Uterus (tissue), 4 donors: ENCODE measurements around the gene ZNF79. TPM values are rescaled to one million over a fixed set of nuclear protein-coding genes. Genes with fewer than 3 reads are reported as not detected.

Source experiments
- DNase-seq, 2 donors: peaks; one replicate each; pipeline ENCODE4 v3.0.0-alpha.2; 2019 to 2020
- H3K27ac ChIP-seq, 2 donors: fragments of 200-600 bp; sonication (generic); 1 replicate in 1 of 2; 2 replicates in 1 of 2; pipeline ENCODE4 v1.5.1; 2016 to 2018
- H3K27me3 ChIP-seq, 2 donors: fragments of 200-600 bp; sonication (generic); one replicate each; pipeline ENCODE4 v1.5.1; 2018 to 2019; ENCODE audit warnings: control low read depth in 1 of 2
- H3K36me3 ChIP-seq, 2 donors: fragments of 200-600 bp; sonication (generic); one replicate each; pipeline ENCODE4 v1.5.1; 2019; ENCODE audit warnings: control low read depth in 1 of 2
- H3K4me1 ChIP-seq, 2 donors: fragments of 200-600 bp; sonication (generic); one replicate each; pipeline ENCODE4 v1.5.1; 2018 to 2019; ENCODE audit warnings: control low read depth in 1 of 2
- H3K4me3 ChIP-seq, 2 donors: fragments of 200-600 bp; sonication (generic); 1 replicate in 1 of 2; 2 replicates in 1 of 2; pipeline ENCODE4 v1.5.1; 2018 to 2019; ENCODE audit warnings: mild to moderate bottlenecking in 1 of 2
- H3K9me3 ChIP-seq, 2 donors: fragments of 200-600 bp; sonication (generic); one replicate each; pipeline ENCODE4 v1.5.1; 2019; ENCODE audit warnings: control low read depth in 1 of 2
- CTCF ChIP-seq, 4 experiments: fragments of 200-600 bp in 2 of 4; fragments of 450-650 bp in 2 of 4; sonication (generic) in 2 of 4; IDR thresholded peaks; one replicate each; pipeline ENCODE4 v1.5.1; 2016 to 2019; ENCODE audit warnings: antibody characterized with exemption in 4 of 4, mild to moderate bottlenecking in 2 of 4, moderate library complexity in 1 of 4
- POLR2A ChIP-seq, 2 donors: fragments of 450-650 bp; IDR thresholded peaks; one replicate each; pipeline ENCODE4 v1.6.1; 2016; ENCODE audit warnings: antibody characterized with exemption in 2 of 2, mild to moderate bottlenecking in 1 of 2, moderate library complexity in 1 of 2
- intact Hi-C: fragments of 100-400 bp; cut with DNase I; formaldehyde crosslinking; loops from one replicate; pipeline ENCODE4 v1.15.1; 2023; ENCODE audit warnings: low total_unique reads
- small RNA-seq: library from RNA; depleted of rRNA; stranded (forward); fragments of <200 nt; gene quantifications from one replicate; pipeline ENCODE3, GENCODE V24; 2016
- total RNA-seq, 4 donors: library from RNA; depleted of rRNA in 3 of 4; stranded (reverse); fragments of >200 nt in 3 of 4; gene quantifications; one replicate each; pipeline versions ENCODE4 v1.1.0 to v1.2.4, GENCODE V29; 2014 to 2023
- donor health status: DM: yes; HTN: yes; CAD: no.

ZNF79 gene
- total RNA-seq, 4 donors from 2014 or later = 3.8 to 14.1 (median 13.4) TPM

DNA sequence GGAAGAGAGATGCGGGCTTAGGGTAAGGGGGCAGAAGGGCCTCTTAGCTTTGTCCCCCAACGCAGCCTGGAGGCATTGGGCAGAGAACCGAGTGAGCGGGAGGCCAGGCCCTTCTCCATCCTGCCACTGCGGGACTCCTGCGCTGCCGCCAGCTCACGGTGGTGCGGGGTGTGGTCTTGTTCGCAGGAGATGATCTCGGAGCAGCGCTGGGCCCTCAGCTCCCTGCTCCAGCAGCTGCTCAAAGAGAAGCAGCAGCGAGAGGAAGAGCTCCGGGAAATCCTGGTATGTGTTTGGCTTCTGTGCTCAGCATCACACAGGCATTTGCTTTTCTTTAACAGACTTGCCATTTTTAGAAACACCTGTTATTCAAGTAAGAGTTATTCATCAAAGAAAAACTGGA is 68.4 kb downstream of the ZNF79 start:
- Histone ChIP-seq H3K9me3 (no peaks in the 10 kb centered on the region), H3K4me1 (peaks cover 0 to 4% of the 10 kb centered on the region in 2 donors), H3K4me3 (no peak overlapping the region), H3K27me3 (no peaks in the 10 kb centered on the region), H3K27ac (no peak overlapping the region), H3K36me3 (no peaks in the 10 kb centered on the region)
- no peak for DNase-seq
- intact Hi-C loops = no loop called here
- no peak for TF ChIP-seq CTCF (IDR thresholded peaks at IDR 0.05)
- no peak for TF ChIP-seq POLR2A (IDR thresholded peaks at IDR 0.05)

DNA sequence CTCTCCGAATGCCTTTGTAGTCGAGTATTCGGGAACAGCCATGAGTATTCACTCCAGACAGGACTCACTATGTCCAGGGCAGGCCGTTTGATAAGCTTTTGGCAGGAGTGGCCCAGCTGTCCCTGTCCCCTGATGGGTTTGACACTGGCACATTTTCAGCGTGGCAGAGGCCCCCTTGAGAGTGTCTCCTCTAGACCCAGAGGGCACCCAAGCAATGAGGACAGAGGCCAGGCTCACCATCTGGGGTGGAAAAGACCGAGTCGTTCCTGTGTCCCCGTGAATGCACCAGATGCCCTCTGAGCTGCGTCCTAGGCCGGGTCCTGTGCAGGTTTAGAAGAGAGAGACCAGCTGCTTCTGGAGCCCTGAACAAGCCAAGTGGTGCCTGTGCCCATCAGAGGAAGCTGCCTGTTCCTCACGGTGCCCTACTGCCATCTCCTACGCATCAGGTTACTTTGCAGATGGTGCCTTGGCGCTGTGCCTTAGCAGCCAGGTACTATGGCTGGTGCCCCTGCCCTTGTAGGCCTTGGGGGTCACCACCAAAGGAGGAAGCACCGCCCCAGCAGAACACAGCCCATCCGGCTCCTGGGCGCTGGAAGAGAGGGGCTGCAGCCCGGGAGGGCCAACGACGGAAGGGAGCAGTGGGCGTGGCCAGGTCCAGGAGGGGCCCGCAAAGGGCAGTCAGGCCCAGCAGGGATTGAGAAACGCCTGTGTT is 69.6 kb downstream of the ZNF79 start:
- intact Hi-C loops = no loop called here
- H3K4me3 ChIP-seq = no peak overlapping the region
- H3K27ac ChIP-seq = no peak overlapping the region
- no peak for DNase-seq
- H3K9me3 ChIP-seq = no peaks in the 10 kb centered on the region
- TF ChIP-seq CTCF (IDR thresholded peaks at IDR 0.05) (no peak), POLR2A (IDR thresholded peaks at IDR 0.05) (no peak)
- no peaks in the 10 kb centered on the region for H3K27me3 ChIP-seq
- peaks cover 0 to 4% of the 10 kb centered on the region in 2 donors for H3K4me1 ChIP-seq
- no peaks in the 10 kb centered on the region for H3K36me3 ChIP-seq

DNA sequence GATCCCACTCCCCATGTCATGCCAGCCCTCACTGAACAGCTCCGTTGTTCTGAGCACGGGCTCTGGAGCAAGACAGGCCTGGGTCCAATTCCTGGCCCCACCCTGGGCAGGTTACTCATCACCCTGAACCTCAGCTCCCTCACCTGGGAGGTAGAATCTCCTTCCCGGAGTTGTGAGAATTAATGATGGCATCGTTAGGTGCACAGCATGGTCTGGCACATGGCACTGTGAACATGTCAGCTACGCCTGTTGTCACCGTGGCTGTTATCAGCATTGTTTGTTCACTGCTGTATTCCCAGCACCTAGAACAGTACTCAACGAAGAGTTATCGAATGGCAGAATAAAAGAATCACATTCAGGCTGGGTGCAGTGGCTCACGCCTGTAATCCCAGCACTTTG is 70.1 kb downstream of the ZNF79 start:
- Histone ChIP-seq H3K4me1 (peaks cover 0 to 4% of the 10 kb centered on the region in 2 donors), H3K36me3 (no peaks in the 10 kb centered on the region), H3K9me3 (no peaks in the 10 kb centered on the region), H3K27ac (peak overlapping the region; percentile 79 to 85), H3K4me3 (no peak overlapping the region), H3K27me3 (no peaks in the 10 kb centered on the region)
- no peak for TF ChIP-seq CTCF (IDR thresholded peaks at IDR 0.05)
- TF ChIP-seq POLR2A (IDR thresholded peaks at IDR 0.05) = no peak
- intact Hi-C loops = no loop called here
- no peak for DNase-seq

Small RNA genes within 50 kb of the gene (small RNA-seq; reads per million reads assigned to genes)
- gene RF00019 (not detected), gene SNORA65 (143 reads per million, percentile 95 among the genes with 10 or more reads in this experiment)

Other genes with a start within 250 kb of the ZNF79 start
- gene GARNL3, start 159.6 kb upstream of the ZNF79 start, total RNA-seq = 10 to 100 TPM in 3 of 4 donors, 1 to 10 TPM in 1; 9.7 to 79.7 (median 72.0) TPM
- 10 to 100 TPM in 2 of 4 donors, 1 to 10 TPM in 2; 1.8 to 45.1 (median 10.5) TPM for gene SLC2A8, start 27.2 kb upstream of the ZNF79 start, total RNA-seq
- gene RPL12, start 27.0 kb downstream of the ZNF79 start, total RNA-seq = 1,000 to 10,000 TPM in 3 of 4 donors, 100 to 1,000 TPM in 1; 999 to 4,423 (median 2,373) TPM
- gene LRSAM1, start 27.1 kb downstream of the ZNF79 start, total RNA-seq = 10 to 100 TPM in 2 of 4 donors, 1 to 10 TPM in 2; 6.5 to 25.9 (median 11.3) TPM
- gene STXBP1, start 187.9 kb downstream of the ZNF79 start, total RNA-seq = 100 to 1,000 TPM in 2 of 4 donors, 10 to 100 TPM in 2; 46.6 to 147 (median 99.5) TPM